ENCODE measurements around the gene GRM4. TPM values are rescaled to one million over a fixed set of nuclear protein-coding genes. Genes with fewer than 3 reads are reported as not detected.

Gene GRM4
- total RNA-seq, 1 experiment from 2014 or later: not detected

- 0 out of 2 replicates have a peak, but pooled peaks cover 3% of the 10 kb centered on the region for H3K27me3 ChIP-seq (ENCODE audit: low read length)
- H3K9ac ChIP-seq (ENCODE audit: low read length): no peak overlapping the region
- intact Hi-C loops (cut with micrococcal nuclease): no loop called here
- no peaks in the 10 kb centered on the region for H3K36me3 ChIP-seq (ENCODE audit: low read depth, low read length)
- H3F3A ChIP-seq (ENCODE audit: low read length, unreplicated experiment): no peaks in the 10 kb centered on the region
- BruUV-seq (replicated peaks): no TSS peak
- no peak overlapping the region for H3K4me2 ChIP-seq (ENCODE audit: low read length)
- H3K9me3 ChIP-seq (ENCODE audit: low read length): no peaks in the 10 kb centered on the region
- CTCF ChIA-PET: no interaction called here
- no peaks in the 10 kb centered on the region for H3K4me1 ChIP-seq (ENCODE audit: insufficient read depth, low read length)
- no peak overlapping the region for H3K4me3 ChIP-seq (ENCODE audit: low read length)
- H2AFZ ChIP-seq (ENCODE audit: low read length): no peak overlapping the region
- H3K79me2 ChIP-seq (ENCODE audit: low read length): no peaks in the 10 kb centered on the region
- DNase-seq (no peak), ATAC-seq (no peak)
- H4K20me1 ChIP-seq (ENCODE audit: low read length): no peaks in the 10 kb centered on the region
- no peak overlapping the region for H3K27ac ChIP-seq (ENCODE audit: low read length)
- TF ChIP-seq EZH2 (IDR thresholded peaks at IDR 0.05; ENCODE audit: low read length, unreplicated experiment) (no peak), CTCF (conservative IDR thresholded peaks at IDR 0.05; ENCODE audit: low read depth, low read length) (no peak), EZH2phosphoT487 (IDR thresholded peaks at IDR 0.05; ENCODE audit: borderline replicate concordance, low read length) (no peak)
- H3K9me2 ChIP-seq (replicated peaks; ENCODE audit: low read length): no peaks in the 10 kb centered on the region
- POLR2A ChIA-PET (ENCODE audit: unreplicated experiment): no interaction called here
Observed at GRCh38 chr6:34035704-34036356, 110.1 kb downstream of the GRM4 start.

DNA sequence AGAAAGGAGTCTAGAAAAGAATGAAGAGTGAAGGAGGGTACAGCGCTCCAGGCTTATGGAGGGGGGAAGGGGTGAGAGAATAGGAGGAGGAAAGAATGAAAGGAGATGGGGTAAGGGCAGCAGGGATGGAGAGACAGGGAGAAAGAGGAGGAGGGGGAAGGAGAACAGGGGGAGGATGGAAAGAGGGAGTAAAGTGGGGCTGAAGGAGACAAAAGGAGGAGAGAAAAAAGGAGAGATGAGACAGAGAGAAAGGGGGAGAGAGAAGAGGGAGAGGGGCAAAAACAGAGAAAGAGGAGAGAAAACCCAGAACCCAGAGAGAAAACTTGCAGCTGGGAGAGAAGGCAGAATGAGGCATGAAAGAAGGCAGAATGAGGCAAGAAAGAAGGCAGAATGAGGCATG is 110.7 kb downstream of the GRM4 start:
- H3K4me3 ChIP-seq (ENCODE audit: low read length): no peak overlapping the region
- BruUV-seq (replicated peaks): no TSS peak
- no peak overlapping the region for H3K9ac ChIP-seq (ENCODE audit: low read length)
- ChIA-PET CTCF (no interaction called here), POLR2A (ENCODE audit: unreplicated experiment) (no interaction called here)
- H3K79me2 ChIP-seq (ENCODE audit: low read length): no peaks in the 10 kb centered on the region
- H3K9me2 ChIP-seq (replicated peaks; ENCODE audit: low read length): no peaks in the 10 kb centered on the region
- no peak overlapping the region for H3K27ac ChIP-seq (ENCODE audit: low read length)
- no peak for ATAC-seq
- H3F3A ChIP-seq (ENCODE audit: low read length, unreplicated experiment): no peaks in the 10 kb centered on the region
- no peak overlapping the region for H2AFZ ChIP-seq (ENCODE audit: low read length)
- no peaks in the 10 kb centered on the region for H4K20me1 ChIP-seq (ENCODE audit: low read length)
- H3K9me3 ChIP-seq (ENCODE audit: low read length): no peaks in the 10 kb centered on the region
- 0 out of 2 replicates have a peak, but pooled peaks cover 3% of the 10 kb centered on the region for H3K27me3 ChIP-seq (ENCODE audit: low read length)
- no peak overlapping the region for H3K4me2 ChIP-seq (ENCODE audit: low read length)
- H3K36me3 ChIP-seq (ENCODE audit: low read depth, low read length): no peaks in the 10 kb centered on the region
- intact Hi-C loops (cut with micrococcal nuclease): no loop called here
- TF ChIP-seq EZH2phosphoT487 (IDR thresholded peaks at IDR 0.05; ENCODE audit: borderline replicate concordance, low read length) (no peak), CTCF (conservative IDR thresholded peaks at IDR 0.05; ENCODE audit: low read depth, low read length) (no peak), EZH2 (IDR thresholded peaks at IDR 0.05; ENCODE audit: low read length, unreplicated experiment) (no peak)
- no peaks in the 10 kb centered on the region for H3K4me1 ChIP-seq (ENCODE audit: insufficient read depth, low read length)
- DNase-seq: no peak

DNA sequence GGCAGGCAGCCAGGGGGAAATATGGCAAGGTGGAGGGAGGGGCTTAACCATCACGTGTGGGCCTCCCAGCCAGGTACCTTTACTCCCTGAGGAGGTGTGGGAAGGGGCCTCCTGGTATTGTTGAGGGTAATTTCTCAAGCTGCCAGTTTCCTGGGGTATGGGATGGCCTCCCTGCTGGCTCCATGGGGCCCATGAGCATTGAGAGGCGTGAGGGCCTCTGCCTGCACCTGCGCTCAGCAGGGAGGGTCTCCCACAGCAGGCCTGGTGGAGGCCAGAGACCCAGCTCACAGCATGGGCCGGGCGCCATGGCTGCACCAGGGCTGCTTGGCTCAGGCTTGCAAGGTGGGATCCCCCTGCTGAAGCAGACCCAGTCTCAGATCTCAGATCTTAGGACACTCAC is 113.0 kb downstream of the GRM4 start:
- Histone ChIP-seq H3K4me2 (ENCODE audit: low read length) (no peak overlapping the region), H3K9me3 (ENCODE audit: low read length) (no peaks in the 10 kb centered on the region), H3K36me3 (ENCODE audit: low read depth, low read length) (no peaks in the 10 kb centered on the region), H3K79me2 (ENCODE audit: low read length) (no peaks in the 10 kb centered on the region), H3F3A (ENCODE audit: low read length, unreplicated experiment) (no peaks in the 10 kb centered on the region), H3K4me1 (ENCODE audit: insufficient read depth, low read length) (no peaks in the 10 kb centered on the region), H3K27ac (ENCODE audit: low read length) (no peak overlapping the region), H3K9me2 (replicated peaks; ENCODE audit: low read length) (no peaks in the 10 kb centered on the region), H3K4me3 (ENCODE audit: low read length) (no peak overlapping the region), H3K27me3 (ENCODE audit: low read length) (0 out of 2 replicates have a peak, but pooled peaks cover 3% of the 10 kb centered on the region), H3K9ac (ENCODE audit: low read length) (no peak overlapping the region), H2AFZ (ENCODE audit: low read length) (no peak overlapping the region), H4K20me1 (ENCODE audit: low read length) (no peaks in the 10 kb centered on the region)
- ChIA-PET POLR2A (ENCODE audit: unreplicated experiment) (no interaction called here), CTCF (no interaction called here)
- DNase-seq (no peak), ATAC-seq (no peak)
- no TSS peak for BruUV-seq (replicated peaks)
- no peak for TF ChIP-seq EZH2 (IDR thresholded peaks at IDR 0.05; ENCODE audit: low read length, unreplicated experiment)
- no peak for TF ChIP-seq CTCF (conservative IDR thresholded peaks at IDR 0.05; ENCODE audit: low read depth, low read length)
- no peak for TF ChIP-seq EZH2phosphoT487 (IDR thresholded peaks at IDR 0.05; ENCODE audit: borderline replicate concordance, low read length)
- intact Hi-C loops (cut with micrococcal nuclease): no loop called here
